Fibroblast of lung (primary cell): Measurements from ENCODE around the gene NTMT1. TPM values are rescaled to one million over a fixed set of nuclear protein-coding genes. Genes with fewer than 3 reads are reported as not detected.
A peak's percentile ranks its signal among the peaks of the same experiment; 100 is the strongest.

Source experiments
- DNase-seq, 2 donors: peaks; one replicate each; pipeline versions ENCODE4 v3.0.0 to v3.0.0-alpha.2; 2010; ENCODE audit warnings: low read depth in 2 of 2
- H2AFZ ChIP-seq: 2 replicates; pipeline ENCODE4 v1.5.1; 2012; ENCODE audit warnings: low read length, control low read depth, inconsistent platforms
- H3K27ac ChIP-seq: 2 replicates; pipeline ENCODE4 v1.5.1; 2011; ENCODE audit warnings: low read length, control low read depth; ENCODE audit not compliant: insufficient read depth
- H3K27me3 ChIP-seq: 2 replicates; pipeline ENCODE4 v1.5.1; 2011; ENCODE audit warnings: mild to moderate bottlenecking, low read length; ENCODE audit not compliant: control insufficient read depth, insufficient read depth
- H3K36me3 ChIP-seq: 2 replicates; pipeline ENCODE4 v1.5.1; 2011; ENCODE audit warnings: low read length; ENCODE audit not compliant: control insufficient read depth, insufficient read depth
- H3K4me1 ChIP-seq: 2 replicates; pipeline ENCODE4 v1.5.1; 2011; ENCODE audit warnings: low read length; ENCODE audit not compliant: control insufficient read depth, insufficient read depth; ENCODE audit errors: extremely low read depth
- H3K4me2 ChIP-seq: 2 replicates; pipeline ENCODE4 v1.5.1; 2011; ENCODE audit warnings: low read length, control low read depth; ENCODE audit not compliant: insufficient read depth; ENCODE audit errors: extremely low read depth
- H3K4me3 ChIP-seq, 4 experiments: fragments of 200-600 bp in 1 of 4; sonication (generic) in 1 of 4; replicated peaks in 1 of 4; 2 replicates each; pipeline ENCODE4 v1.5.1; 2011 to 2016; ENCODE audit warnings: low read length in 4 of 4, low read depth in 3 of 4, mild to moderate bottlenecking in 3 of 4, control low read depth in 2 of 4, inconsistent platforms in 1 of 4, mixed read lengths in 1 of 4; ENCODE audit not compliant: insufficient read depth in 1 of 4; ENCODE audit errors: control extremely low read depth in 1 of 4
- H3K79me2 ChIP-seq: 2 replicates; pipeline ENCODE4 v1.5.1; 2012; ENCODE audit warnings: mild to moderate bottlenecking, low read length, inconsistent platforms; ENCODE audit not compliant: control insufficient read depth, insufficient read depth
- H3K9ac ChIP-seq: 2 replicates; pipeline ENCODE4 v1.5.1; 2011; ENCODE audit warnings: mild to moderate bottlenecking, low read length, control low read depth; ENCODE audit not compliant: insufficient read depth
- H3K9me3 ChIP-seq: 2 replicates; pipeline ENCODE4 v1.5.1; 2012; ENCODE audit warnings: low read depth, low read length; ENCODE audit not compliant: control insufficient read depth, insufficient read depth
- H4K20me1 ChIP-seq: 2 replicates; pipeline ENCODE4 v1.5.1; 2011; ENCODE audit warnings: low read length; ENCODE audit not compliant: control insufficient read depth, insufficient read depth; ENCODE audit errors: extremely low read depth
- CTCF ChIP-seq, 2 donors: IDR thresholded peaks in 1 of 2; conservative IDR thresholded peaks in 1 of 2; 1 replicate in 1 of 2; 2 replicates in 1 of 2; pipeline ENCODE4 v1.5.1; 2011 to 2012; ENCODE audit warnings: low read length in 2 of 2, control low read depth in 1 of 2, inconsistent platforms in 1 of 2, low read depth in 1 of 2, mild to moderate bottlenecking in 1 of 2
- EZH2 ChIP-seq: IDR thresholded peaks from 2 replicates; pipeline ENCODE4 v1.5.1; 2012; ENCODE audit warnings: low read length, control low read depth, mild to moderate bottlenecking; ENCODE audit errors: missing control alignments
- polyA plus RNA-seq, 2 donors: library from polyadenylated mRNA; depleted of rRNA in 1 of 2; stranded (reverse) in 1 of 2; unstranded in 1 of 2; fragments of >200 nt; gene quantifications; 2 replicates each; pipeline ENCODE4 v1.2.1, GENCODE V29; 2011 to 2012; ENCODE audit warnings: missing spikeins in 1 of 2
- total RNA-seq: library from RNA; depleted of rRNA; stranded (reverse); fragments of >200 nt; gene quantifications from 2 replicates; pipeline ENCODE4 v1.2.1, GENCODE V29; 2014

NTMT1 gene
- total and polyA plus RNA-seq, 2 donors (not counting 1 experiment from before 2014, with no cell fraction given): 34.2 to 51.9 TPM

DNA sequence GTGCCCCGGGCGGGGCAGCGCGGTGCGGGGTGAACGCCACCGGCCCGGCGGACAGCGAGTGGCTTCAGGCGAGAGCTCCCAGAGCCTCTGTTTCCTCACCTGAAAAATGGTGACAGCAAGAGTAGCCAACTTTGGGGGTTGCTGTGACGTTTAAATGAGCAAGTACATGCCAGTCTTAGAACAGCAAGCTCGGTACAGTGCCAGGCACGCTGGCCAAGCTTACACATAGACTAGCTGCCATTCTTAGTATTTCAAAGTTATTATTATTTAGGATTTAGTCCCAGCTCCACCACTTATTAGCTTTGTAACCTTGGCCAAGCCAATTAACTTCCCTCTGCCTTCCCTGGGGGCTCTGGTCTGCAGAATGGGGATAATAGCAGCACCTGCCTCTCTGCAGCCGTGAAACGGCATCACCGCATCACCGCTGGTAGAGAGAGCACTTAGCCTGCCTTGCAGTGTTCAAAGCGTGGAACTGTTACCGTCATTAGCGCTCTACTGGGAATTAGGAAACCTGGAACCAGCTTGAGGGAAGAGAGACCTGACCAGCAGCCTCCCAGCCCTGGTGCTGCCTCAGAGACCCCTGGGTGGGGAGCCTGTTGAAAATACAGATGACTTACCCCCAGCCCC lies 5.2 kb upstream of the NTMT1 start, which contains the start of gene C9orf50:
Gene C9orf50 (minus strand): TSS at position 433 of the 627 bp plus-strand sequence. CDS start 527 bp downstream, outside the sequence.
- H3K9ac ChIP-seq: peak within 1 kb of the TSS; percentile 65
- TF ChIP-seq CTCF (conservative IDR thresholded peaks at IDR 0.05 in 1 of 2, IDR thresholded peaks at IDR 0.05 in 1 of 2; ENCODE audit: low read depth in 1 of 2, low read length in 2 of 2) (no peak), EZH2 (no peak)
- no peak for DNase-seq

GRCh38 chr9:129623331-129623730 lies 2.6 kb upstream of the NTMT1 start:
- no peak overlapping the region for H2AFZ ChIP-seq
- peaks cover 16% of the 10 kb centered on the region for H3K4me1 ChIP-seq
- H3K27me3 ChIP-seq: no peaks in the 10 kb centered on the region
- H3K9me3 ChIP-seq: no peaks in the 10 kb centered on the region
- peaks cover 23% of the 10 kb centered on the region for H3K79me2 ChIP-seq
- DNase-seq: peak; percentile 67 to 84
- no peaks in the 10 kb centered on the region for H4K20me1 ChIP-seq
- no peak overlapping the region for H3K9ac ChIP-seq
- no peak overlapping the region for H3K4me3 ChIP-seq
- no peak overlapping the region for H3K4me2 ChIP-seq
- TF ChIP-seq EZH2 (no peak), CTCF (conservative IDR thresholded peaks at IDR 0.05 in 1 of 2, IDR thresholded peaks at IDR 0.05 in 1 of 2; ENCODE audit: low read depth in 1 of 2, low read length in 2 of 2) (no peak)
- H3K36me3 ChIP-seq: no peaks in the 10 kb centered on the region
- no peak overlapping the region for H3K27ac ChIP-seq

More for the DNA sequence above, 5.2 kb upstream of the NTMT1 start, which contains the start of gene C9orf50:
- Histone ChIP-seq H4K20me1 (no peaks in the 10 kb centered on the region), H3K9me3 (no peaks in the 10 kb centered on the region), H3K79me2 (no peaks in the 10 kb centered on the region), H3K27ac (no peak within 1 kb of the TSS), H3K4me2 (peak within 1 kb of the TSS; percentile 85), H2AFZ (peak within 1 kb of the TSS; percentile 59), H3K27me3 (no peaks in the 10 kb centered on the region), H3K4me3 (peak within 1 kb of the TSS; percentile 39 to 56 (median 44)), H3K36me3 (no peaks in the 10 kb centered on the region), H3K4me1 (peaks cover 15% of the 10 kb centered on the region)

GRCh38 chr9:129624168-129624759 lies 1.7 kb upstream of the NTMT1 start:
- DNase-seq: peak in 1 of 2 donors; percentile 63
- H3K9me3 ChIP-seq: no peaks in the 10 kb centered on the region
- no peak overlapping the region for H3K27ac ChIP-seq
- no peaks in the 10 kb centered on the region for H4K20me1 ChIP-seq
- peaks cover 32% of the 10 kb centered on the region for H3K79me2 ChIP-seq
- no peaks in the 10 kb centered on the region for H3K27me3 ChIP-seq
- no peak overlapping the region for H3K4me2 ChIP-seq
- no peak for TF ChIP-seq EZH2
- peak; percentile 77 to 83 for TF ChIP-seq CTCF (conservative IDR thresholded peaks at IDR 0.05 in 1 of 2, IDR thresholded peaks at IDR 0.05 in 1 of 2; ENCODE audit: low read depth in 1 of 2, low read length in 2 of 2)
- H2AFZ ChIP-seq: no peak overlapping the region
- no peaks in the 10 kb centered on the region for H3K36me3 ChIP-seq
- peaks cover 24% of the 10 kb centered on the region for H3K4me1 ChIP-seq
- H3K9ac ChIP-seq: no peak overlapping the region
- no peak overlapping the region for H3K4me3 ChIP-seq
